Frontal cortex (tissue), 4 donors: ENCODE measurements around the gene PATL2. TPM values are rescaled to one million over a fixed set of nuclear protein-coding genes. Genes with fewer than 3 reads are reported as not detected.
"Not testable (repeated sequence)": the region's sequence is repeated elsewhere in the genome, so short reads cannot be mapped to it uniquely, and the experiment has no call there.

Experiments used
- DNase-seq, 2 donors: peaks; one replicate each; pipeline ENCODE4 v3.0.0; 2012; ENCODE audit warnings: low spot score in 2 of 2
- FAIRE-seq: peaks from 2 replicates; lab custom pipeline; 2012; peaks lifted over from hg19 to GRCh38; lab: Jason Lieb, UNC
- small RNA-seq: library from RNA; depleted of rRNA; stranded (forward); fragments of <200 nt; gene quantifications from one replicate; pipeline ENCODE3, GENCODE V24; 2014
- total RNA-seq: library from RNA; depleted of rRNA; stranded (reverse); fragments of >200 nt; gene quantifications from one replicate; pipeline ENCODE4 v1.2.3, GENCODE V29; 2014
- donor health status: control.
- donor health status: control.
- donor health status: control.

Gene PATL2
- total RNA-seq, 1 donor from 2014 or later: not detected

- DNase-seq (no peak), FAIRE-seq (no peak)
Observed at GRCh38 chr15:44657378-44657777, 53.7 kb downstream of the PATL2 start.

DNA sequence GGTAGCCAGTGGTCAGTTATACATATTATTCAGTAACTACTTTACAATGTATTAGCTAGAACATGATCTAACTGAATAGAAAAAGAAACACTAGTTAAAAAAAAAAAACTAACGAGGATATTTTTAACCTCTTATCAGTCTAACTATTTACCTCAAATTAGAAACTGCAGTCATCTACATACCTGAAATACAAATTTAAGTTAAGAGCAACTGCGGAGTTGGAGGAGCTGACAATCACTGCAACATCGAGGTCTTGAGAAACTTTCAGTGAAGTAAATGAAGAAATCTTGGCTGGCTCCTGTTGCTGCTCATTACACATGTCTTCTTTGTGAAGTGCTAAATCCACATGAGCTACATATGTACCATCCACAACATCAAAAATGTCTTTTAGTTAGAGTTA, 54.2 kb downstream of the PATL2 start:
- DNase-seq: no peak
- no peak for FAIRE-seq

- DNase-seq (no peak), FAIRE-seq (no peak)
Observed at GRCh38 chr15:44656298-44656697, 54.8 kb downstream of the PATL2 start.

DNA sequence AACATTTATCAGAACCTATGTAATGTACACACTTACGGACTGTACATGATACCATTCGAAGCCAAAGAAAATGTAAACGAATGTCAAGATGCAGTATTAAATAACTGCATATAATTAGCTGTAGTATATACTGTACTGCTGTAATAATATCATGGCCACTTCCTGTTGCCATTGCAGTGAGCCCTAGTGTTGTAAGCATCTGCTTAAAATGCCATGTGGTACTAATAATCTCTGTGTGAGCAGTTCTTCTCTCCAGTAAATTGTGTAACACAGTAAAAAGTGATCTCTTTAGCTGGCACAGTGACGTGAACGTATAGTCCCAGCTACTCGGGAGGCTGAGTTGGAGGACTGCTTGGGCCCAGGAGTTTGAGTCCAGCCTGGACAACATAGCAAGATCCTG, 56.3 kb downstream of the PATL2 start:
- FAIRE-seq: no peak
- DNase-seq: no peak

DNA sequence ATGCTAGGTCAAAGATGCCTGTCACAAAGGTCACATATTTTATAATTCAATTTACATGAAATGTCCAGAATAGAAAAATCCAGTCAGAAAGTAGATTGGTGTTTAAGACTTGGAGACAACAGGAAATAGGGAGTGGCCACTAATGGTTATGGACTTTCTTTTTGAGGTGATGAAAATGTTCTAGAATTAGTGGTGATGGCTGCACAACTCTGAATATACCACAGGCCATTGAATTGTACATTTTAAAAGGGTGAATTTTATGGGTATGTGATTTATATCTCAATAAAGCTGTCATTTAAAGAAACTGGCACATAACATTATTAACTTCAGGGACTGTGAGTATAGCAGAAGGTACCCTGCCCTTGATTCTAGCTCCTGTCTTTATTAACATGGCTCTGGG, 63.5 kb downstream of the PATL2 start:
- FAIRE-seq (no peak), DNase-seq (no peak)

DNA sequence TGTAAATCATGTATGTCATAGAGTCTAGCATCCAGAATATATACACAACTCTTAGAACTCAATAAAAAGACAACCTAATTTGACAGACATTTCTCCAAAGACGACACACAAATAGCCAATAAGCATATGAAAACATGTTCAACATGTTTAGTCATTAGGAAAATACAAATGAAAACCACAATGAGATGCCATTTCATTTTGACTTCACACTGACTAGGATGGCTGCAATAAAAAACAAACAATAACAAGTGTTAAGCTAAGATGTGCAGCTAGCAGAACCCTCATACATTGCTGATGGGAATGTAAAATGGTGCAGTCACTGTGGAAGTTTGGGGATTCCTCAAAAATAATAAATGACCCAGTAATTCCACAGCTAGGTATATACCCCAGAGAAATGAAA, 64.1 kb downstream of the PATL2 start:
- FAIRE-seq: no peak

DNA sequence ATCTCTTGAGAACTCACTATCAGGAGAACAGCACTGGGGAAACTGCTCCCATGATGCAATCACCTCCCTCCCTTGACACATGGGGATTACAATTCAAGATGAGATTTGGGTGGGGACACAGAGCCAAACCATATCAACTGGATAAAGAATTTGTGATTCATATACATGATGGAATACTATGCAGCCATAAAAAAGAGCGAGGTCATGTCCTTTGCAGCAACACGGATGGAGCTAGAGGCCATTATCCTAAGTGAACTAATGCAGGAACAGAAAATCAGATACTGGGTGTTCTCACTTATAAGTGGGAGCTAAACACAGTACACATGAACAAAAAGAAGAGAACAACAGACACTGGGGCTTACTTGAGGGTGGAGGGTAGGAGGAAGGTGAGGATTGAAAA, 64.7 kb downstream of the PATL2 start:
- FAIRE-seq: no peak
- no peak for DNase-seq

More for the DNA sequence above, 64.1 kb downstream of the PATL2 start:
- DNase-seq: no peak

GRCh38 chr15:44641651-44642050, 69.5 kb downstream of the PATL2 start:
- FAIRE-seq (no peak), DNase-seq (no peak)

GRCh38 chr15:44636976-44637375, 74.1 kb downstream of the PATL2 start:
- FAIRE-seq: peak; percentile 70
- DNase-seq: no peak

DNA sequence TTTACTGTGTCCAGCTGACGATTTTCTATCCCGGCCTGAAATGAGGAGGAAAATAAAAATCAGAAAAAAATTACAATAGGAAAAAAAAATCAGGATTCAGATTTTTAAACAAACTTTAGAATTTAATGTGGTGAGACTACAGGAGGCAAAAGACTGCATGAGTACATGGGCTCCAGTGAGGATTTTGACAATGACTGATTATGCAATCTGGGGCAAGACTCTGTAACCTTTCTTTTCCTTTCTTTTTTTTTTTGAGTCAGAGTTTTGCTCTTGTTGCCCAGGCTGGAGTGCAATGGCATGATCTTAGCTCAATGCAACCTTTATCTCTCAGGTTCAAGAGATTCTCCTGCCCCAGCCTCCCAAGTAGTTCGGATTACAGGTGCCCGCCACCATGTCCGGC, 77.5 kb downstream of the PATL2 start:
- FAIRE-seq: no peak
- no peak for DNase-seq

DNA sequence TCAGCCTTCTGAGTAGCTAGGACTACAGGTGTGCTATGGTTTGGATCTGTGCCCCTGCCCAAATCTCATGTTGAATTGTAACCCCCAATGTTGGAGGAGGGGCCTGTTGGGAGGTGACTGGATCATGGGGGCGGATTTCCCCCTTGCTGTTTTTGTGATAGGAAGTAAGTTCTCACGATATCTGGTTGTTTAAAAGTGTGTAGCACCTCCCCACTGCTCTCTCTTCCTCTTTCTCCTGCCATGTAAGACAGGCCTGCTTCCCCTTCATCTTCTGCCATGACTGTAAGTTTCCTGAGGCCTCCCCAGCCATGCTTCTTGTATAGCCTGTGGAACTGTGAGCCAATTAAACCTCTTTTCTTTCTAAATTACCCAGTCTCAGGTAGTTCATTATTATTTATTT, 85.8 kb downstream of the PATL2 start:
- not testable (repeated sequence) for DNase-seq, FAIRE-seq

GRCh38 chr15:44623178-44623577, 87.9 kb downstream of the PATL2 start:
- FAIRE-seq (no peak), DNase-seq (no peak)

- FAIRE-seq: no peak
- DNase-seq: no peak
Observed at GRCh38 chr15:44620081-44620480, 91.0 kb downstream of the PATL2 start.

DNA sequence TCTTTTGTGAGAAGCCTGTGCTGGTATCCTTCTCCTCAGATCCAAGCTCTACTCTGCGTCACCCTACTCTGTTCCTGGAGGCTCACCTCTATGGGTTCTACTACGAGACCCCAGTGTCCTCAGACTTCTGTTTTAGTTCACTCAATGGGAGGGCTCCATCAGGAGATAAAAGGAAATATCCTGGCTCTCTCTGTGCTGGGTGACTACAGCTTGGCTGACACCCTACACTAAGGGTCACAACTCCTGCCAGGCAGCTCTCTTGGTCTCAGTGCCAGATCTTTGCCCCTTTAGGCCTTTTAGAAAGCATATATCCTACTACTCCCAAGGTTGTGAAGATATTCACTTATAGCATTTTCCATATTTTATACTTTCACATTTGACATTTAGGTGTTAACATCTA, 94.1 kb downstream of the PATL2 start:
- FAIRE-seq (no peak), DNase-seq (no peak)

Small RNA genes lying within 50 kb of the gene (small RNA-seq; reads per million reads assigned to genes)
- gene RF00019: not detected

Other genes with a start within 250 kb of the PATL2 start
- gene EIF3J, start 174.2 kb downstream of the PATL2 start, total RNA-seq: 63.6 TPM
- 73.0 TPM for gene SPG11, start 47.7 kb downstream of the PATL2 start, total RNA-seq
- 295 TPM for gene B2M, start 194 bp upstream of the PATL2 start, total RNA-seq
- gene TRIM69, start 25.2 kb upstream of the PATL2 start, total RNA-seq: 40.4 TPM
- gene TERB2, start 245.4 kb upstream of the PATL2 start, total RNA-seq: not detected